ENCODE measurements around the gene CFAP92.

DNA sequence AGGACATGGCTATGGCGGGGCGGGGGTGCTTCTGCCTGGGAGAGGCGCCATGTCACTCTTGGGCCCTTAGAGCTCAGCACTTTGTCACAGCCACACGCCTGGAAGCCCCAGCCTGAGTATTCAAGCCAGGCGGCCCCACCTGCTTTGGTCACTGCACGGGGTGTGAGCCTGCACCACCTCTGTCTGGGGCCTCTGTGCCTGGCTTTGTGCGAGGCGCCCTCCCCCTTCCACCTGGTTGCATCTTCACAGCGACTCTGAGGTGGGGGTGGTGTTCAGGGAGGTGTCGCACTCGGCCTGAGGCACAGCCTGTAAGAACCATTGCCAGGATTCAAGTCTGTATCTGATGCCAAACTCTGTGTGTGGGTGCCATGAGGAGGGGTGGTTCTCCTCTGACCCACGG lies 90.4 kb downstream of the CFAP92 start:
- no peak for TF ChIP-seq POLR2AphosphoS5 (IDR thresholded peaks at IDR 0.05; ENCODE audit: low read depth, low read length)
- no peak for TF ChIP-seq POLR2A (IDR thresholded peaks at IDR 0.05; ENCODE audit: low read depth, low read length)
- TF ChIP-seq TAF1 (IDR thresholded peaks at IDR 0.05; ENCODE audit: borderline replicate concordance, low read depth, low read length), result no peak

Data from GM12892 (cell line).